ENCODE measurements around the gene GPD1L.

Gene GPD1L

GRCh38 chr3:32137870-32138269 is 31.4 kb downstream of the GPD1L start:
- DNase-seq (ENCODE audit: low read depth), result no peak

DNA sequence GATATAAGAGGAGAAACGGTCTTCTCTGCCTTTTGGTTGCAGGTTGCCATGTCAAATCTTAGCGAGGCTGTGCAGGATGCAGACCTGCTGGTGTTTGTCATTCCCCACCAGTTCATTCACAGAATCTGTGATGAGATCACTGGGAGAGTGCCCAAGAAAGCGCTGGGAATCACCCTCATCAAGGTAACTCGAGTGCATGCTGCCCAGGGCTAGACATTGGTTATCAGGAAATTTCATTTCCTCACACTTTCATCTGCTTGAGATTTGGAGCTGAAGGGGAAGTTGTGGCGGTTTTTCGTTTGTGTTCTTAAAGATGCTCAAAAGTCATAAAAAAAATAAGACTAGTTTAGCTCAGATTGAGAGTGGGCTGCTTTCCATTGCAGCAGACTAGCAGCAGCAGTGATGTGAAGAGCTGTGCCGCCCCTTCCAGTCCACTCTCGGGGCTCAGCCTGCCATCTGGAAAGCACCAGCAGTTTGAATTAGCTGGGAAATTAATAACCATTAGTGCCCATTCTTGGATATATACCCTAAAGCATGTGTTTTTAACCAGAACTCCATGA is 32.2 kb downstream of the GPD1L start:
- DNase-seq (ENCODE audit: low read depth), result no peak

DNA sequence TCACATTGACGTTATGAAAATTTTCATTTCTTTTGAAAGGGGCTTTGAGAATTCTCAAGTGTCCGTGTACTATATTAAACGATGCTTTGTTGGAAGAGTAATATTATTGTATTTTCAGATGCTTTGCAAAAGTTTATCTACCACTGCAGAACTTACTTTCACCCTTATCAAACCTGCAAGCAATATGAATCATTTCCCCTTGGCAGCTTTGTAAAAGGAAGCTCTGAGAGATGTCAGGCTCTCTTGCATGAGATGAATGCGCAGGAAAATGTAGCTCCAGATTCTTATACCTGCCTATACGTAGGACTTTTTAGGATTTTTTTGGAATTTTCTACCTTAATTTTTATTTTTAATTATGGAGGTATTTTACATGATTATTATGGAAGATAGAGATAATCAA is 34.5 kb downstream of the GPD1L start:
- DNase-seq (ENCODE audit: low read depth), result no peak

DNA sequence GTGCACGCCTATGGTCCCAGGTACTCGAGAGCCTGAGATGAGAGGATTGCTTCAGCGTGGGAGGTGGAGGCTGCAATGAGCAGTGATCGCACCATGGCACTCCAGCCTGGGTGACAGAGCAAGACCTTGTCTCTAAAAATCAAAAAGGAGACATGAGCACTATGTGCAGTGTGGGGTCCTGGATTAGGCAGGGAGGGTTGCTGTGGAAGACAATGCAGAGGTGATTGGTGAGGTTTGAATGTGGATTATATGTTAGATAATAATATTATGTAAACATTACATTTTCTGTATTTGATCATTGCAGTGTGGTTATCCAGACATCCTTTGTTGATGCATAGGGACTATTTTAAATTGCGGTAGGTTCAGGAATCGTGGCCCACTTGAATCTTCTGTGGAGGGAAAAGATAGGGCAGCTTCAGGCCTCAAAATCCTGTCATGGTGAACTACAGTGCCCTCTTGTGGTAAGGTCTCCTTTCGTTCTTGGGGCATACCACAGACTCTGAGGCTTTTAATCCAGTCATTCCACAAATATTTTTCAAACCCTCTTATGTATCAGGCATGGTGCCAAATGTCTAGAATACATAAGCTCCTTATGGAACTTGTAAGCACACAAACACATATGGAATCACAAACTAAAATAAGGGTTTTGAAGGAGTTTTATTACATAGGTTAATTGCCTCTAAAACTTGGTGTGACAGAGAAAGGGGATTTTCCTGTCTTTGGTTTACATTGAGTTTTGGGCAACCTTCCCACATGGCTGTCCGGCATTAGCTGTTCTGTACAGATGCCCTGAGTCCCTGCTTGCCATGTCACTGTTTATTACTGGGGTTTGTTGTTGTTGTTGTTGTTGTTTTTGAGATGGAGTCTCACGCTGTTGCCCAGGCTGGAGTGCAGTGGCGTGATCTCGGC is 37.7 kb downstream of the GPD1L start:
- peak; percentile 94 for DNase-seq (ENCODE audit: low read depth)

DNA sequence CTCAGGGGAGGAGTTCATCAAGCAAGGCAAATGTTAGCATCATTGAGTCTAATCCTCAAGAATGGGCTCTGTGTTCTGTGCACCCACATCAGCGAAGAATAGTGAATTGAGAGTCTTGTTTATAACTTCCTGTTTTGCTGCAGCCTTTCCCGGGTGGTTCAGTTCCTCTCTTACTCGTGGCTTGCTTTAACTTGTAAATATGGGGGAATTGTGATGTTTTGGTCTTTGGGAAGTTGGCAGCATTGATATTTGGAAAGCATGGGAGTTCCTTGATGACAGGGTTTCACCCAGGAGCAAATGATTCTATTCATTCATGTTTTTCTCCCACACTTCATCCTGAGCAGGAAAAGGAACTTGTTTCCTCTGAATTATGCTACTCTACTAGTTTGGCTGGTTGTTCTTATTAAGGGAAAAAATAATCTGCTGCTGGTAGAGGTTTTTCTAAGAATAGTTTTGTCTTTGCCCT is 40.4 kb downstream of the GPD1L start:
- no peak for DNase-seq (ENCODE audit: low read depth)

- DNase-seq (ENCODE audit: low read depth), result no peak
Measured at GRCh38 chr3:32147509-32147908, 41.1 kb downstream of the GPD1L start.

- no peak for DNase-seq (ENCODE audit: low read depth)
Measured at GRCh38 chr3:32147933-32148332, 41.5 kb downstream of the GPD1L start.

DNA sequence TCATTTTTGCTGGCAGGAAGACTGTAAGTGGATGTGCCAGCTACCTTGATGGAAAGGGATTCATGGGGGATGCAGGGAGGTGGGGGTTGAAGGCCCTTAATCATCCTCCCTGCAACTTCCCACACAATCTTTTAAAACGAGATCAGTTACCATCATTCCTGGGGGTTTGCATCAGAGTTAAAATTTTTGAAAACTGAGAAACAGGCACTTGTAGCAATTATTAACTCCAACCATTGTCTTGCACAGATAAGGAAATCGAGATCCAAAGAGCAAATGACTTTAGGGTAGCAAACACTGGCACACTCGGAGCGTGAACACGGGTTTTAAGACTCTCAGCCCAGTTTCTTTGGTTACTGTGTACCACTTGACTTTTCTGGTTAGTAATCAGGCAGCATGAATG is 41.9 kb downstream of the GPD1L start:
- no peak for DNase-seq (ENCODE audit: low read depth)

DNA sequence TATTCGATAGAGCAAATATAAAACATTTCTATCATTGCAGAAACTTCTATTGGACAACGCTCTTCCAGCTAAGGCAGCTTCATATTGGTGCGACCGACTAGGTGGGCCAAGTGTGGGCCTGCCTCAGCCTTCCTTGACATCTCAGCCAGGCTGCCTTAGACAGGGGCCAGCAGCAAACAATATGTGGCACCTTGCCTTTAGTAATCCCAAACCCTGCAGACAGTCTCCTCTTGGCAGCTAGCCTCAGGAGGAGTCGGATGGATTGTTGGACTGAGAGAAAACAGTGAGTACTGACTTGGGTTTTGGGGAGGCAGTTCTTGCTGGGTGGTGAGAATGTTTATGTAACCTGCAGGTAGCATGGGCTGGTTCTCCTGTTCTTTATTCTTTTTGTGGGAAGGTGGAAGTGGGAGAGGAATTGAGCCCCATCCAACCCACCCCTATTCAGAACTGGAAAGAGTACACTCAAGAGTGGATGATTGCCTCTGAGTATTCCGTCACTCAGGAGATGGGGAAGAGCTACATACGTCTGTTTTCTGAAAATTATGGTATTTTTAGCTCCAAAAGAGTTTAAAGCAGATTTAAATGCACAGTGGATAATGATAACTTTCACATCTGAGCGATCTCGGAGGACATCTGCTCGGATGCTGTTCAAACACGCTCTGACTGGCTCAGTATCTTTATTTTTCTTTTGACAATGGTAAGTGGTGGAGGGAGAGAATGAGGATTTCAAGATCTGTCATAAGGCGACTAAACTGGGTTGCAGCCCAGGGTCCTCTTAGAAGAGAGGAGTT is 47.2 kb downstream of the GPD1L start:
- no peak for DNase-seq (ENCODE audit: low read depth)

DNA sequence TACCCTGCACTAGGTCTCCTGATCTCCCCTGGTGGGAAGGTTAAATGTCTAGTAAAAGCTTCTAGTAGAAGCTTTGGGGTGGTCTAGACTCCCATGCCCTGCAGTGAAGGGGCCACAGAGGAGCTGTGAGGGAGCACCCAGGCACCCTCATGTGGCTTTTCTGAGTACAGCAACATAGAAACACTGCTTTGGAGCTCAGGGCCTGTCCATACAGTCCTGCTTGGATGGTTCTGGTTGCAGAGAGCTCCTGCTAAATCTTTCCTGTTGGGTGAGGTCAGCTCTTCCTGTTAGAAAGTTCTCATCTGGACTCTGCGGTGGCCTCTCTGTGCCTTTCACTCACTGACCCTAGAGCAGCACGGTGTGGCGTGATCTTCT is 47.8 kb downstream of the GPD1L start:
- DNase-seq (ENCODE audit: low read depth), result peak; percentile 23

GRCh38 chr3:32155117-32155516 is 48.7 kb downstream of the GPD1L start:
- no peak for DNase-seq (ENCODE audit: low read depth)

DNA sequence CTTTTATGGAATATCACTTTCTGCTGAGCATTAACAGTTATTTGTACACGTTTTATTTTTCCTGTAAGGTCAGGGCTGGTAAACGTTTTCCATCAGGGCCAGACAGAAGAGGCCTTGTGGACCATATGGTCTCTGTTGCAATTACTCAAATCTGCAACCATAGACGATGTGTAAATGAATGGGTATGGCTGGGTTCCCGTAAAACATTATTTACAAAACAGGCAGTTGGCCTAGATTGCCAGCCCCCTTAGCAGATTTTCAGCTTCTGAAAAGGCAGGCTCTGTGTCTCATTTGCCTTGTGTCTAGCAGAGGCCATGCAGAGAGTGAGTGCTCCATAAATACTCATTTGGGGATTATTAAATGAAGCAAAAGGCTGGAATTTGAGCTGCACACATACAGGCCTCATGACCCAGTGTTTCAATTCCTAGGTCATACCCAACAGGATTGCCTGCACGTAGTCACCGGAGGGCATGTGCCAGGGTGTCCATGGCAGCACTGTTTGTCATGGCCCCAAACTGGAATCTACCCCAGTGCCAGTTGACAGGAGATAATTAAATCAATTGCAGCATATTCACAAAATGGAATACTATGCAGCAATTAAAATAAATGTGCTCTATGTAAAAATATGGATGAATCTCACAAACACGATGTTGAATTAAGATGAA is 51.3 kb downstream of the GPD1L start:
- no peak for DNase-seq (ENCODE audit: low read depth)

GRCh38 chr3:32160706-32161214 is 54.3 kb downstream of the GPD1L start:
- no peak for DNase-seq (ENCODE audit: low read depth)

DNA sequence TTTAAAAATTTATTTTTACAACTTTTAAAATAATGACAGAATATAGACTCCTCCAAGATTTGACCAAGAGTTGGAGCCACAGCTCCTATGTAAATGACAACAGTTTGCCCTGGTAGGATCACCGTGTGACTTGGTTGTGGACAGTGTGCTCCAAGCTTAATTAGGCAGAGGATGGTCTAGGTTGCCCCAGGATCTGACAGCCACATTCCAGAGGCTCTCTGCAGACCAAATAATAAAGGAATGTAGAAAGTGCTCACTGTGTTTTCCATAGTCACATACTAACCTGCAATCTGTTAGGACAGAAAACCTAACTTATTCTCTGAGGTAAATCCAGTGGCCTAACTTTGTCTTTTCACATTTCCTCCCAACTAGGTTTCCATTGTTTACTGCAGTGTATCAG is 59.0 kb downstream of the GPD1L start:
- DNase-seq (ENCODE audit: low read depth), result no peak

GRCh38 chr3:32166654-32167053 is 60.2 kb downstream of the GPD1L start:
- no peak for DNase-seq (ENCODE audit: low read depth)

GRCh38 chr3:32172420-32172819 is 66.0 kb downstream of the GPD1L start:
- DNase-seq (ENCODE audit: low read depth), result no peak

DNA sequence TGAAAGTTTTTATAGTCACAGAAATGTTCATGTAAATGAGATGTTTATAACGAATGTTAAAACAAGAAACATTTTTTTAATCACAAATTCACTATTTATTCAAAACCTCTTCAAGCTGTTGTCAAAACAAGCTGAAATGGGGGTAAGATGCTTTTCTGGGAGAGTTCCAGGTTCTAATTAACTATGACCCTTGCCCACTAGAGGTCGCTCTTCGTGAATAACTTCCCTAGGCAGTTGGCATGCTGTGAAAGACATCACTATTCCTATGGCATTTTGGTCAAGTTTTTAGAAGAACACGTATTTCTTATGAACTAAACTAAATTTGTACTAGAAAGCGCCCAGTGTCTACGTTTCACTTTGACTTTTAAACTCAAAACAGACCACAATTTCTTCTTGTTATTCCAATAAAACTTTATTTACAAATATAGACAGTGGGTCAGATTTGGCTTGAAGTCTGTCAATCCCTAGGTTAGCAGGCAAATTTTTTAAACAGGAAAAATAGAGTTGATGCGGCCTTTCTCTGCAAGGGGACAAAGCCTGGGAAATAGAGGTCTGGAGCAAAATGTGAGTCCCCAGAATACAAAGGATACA is 69.3 kb downstream of the GPD1L start:
- peak; percentile 78 for DNase-seq (ENCODE audit: low read depth)

- peak; percentile 76 for DNase-seq (ENCODE audit: low read depth)
Measured at GRCh38 chr3:32176989-32177701, 70.7 kb downstream of the GPD1L start.

DNA sequence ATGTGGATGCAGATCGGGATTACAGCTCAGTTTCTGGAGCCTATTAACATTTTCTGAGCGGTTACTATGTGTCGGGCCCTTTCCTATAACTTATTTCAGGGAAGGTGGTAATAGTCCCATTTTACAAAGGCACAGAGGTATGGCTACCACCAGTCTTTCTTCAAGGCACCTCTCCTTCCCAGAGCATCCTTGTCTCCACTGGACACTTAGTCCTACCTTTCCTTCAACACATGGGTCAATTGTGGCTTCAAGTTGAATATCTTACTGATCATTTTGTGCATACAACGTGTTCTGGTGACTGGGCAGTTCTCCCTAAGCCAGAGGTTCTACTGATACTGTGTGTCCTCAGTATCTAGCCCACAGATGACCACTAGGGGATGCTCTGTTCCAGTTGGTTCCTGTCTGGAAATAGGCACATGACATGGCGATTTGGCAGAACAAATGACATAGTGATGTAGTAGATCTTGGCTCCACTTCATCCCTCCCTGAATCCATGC is 71.3 kb downstream of the GPD1L start:
- DNase-seq (ENCODE audit: low read depth), result peak; percentile 80

- no peak for DNase-seq (ENCODE audit: low read depth)
Measured at GRCh38 chr3:32180141-32180784, 73.8 kb downstream of the GPD1L start.
